Neural cell (in vitro differentiated cells): ENCODE measurements around the gene FREY1.

Experiments used
- EZH2 ChIP-seq: fragments of 200-600, 300-800 bp; shearing (Covaris generic), sonication (generic); IDR thresholded peaks from 2 replicates; pipeline ENCODE4 v1.6.1; 2014; ENCODE audit warnings: antibody characterized with exemption, low read length, borderline replicate concordance, mild to moderate bottlenecking; ENCODE audit not compliant: insufficient read depth, poor library complexity, severe bottlenecking
- MXI1 ChIP-seq: fragments of 450-650 bp; conservative IDR thresholded peaks from 2 replicates; pipeline ENCODE4 v1.6.1; 2014; ENCODE audit warnings: antibody characterized with exemption, mild to moderate bottlenecking; ENCODE audit not compliant: poor library complexity, severe bottlenecking

GRCh38 chr11:45920531-45921477 is 13.7 kb upstream of the FREY1 start:
- TF ChIP-seq EZH2: no peak
- TF ChIP-seq MXI1: no peak
